SK-N-MC (cell line): ENCODE results near the gene TCF7L1.
A peak's percentile ranks its signal among the peaks of the same experiment; 100 is the strongest.

Source experiments
- DNase-seq: peaks from one replicate; pipeline ENCODE4 v3.0.0-alpha.2; 2011; ENCODE audit warnings: low read depth, low spot score
- H3K27ac ChIP-seq: fragments of 200-600 bp; sonication (generic); 2 replicates; pipeline ENCODE4 v1.5.1; 2016; ENCODE audit warnings: mixed run types
- H3K36me3 ChIP-seq: fragments of 200-600 bp; sonication (generic); 2 replicates; pipeline ENCODE4 v1.6.1; 2017; ENCODE audit warnings: antibody characterized with exemption, low read length, mixed read lengths; ENCODE audit not compliant: insufficient read depth
- H3K4me3 ChIP-seq: fragments of 200-600 bp; sonication (generic); 2 replicates; pipeline ENCODE4 v1.5.1; 2016
- H3K9ac ChIP-seq: fragments of 200-600 bp; sonication (generic); 2 replicates; pipeline ENCODE4 v1.8.0; 2017; ENCODE audit warnings: mixed run types, mixed read lengths; ENCODE audit not compliant: insufficient read length
- H3K9me3 ChIP-seq: fragments of 200-600 bp; sonication (generic); 2 replicates; pipeline ENCODE4 v1.6.1; 2017; ENCODE audit warnings: low read depth, mild to moderate bottlenecking, antibody characterized with exemption, low read length, moderate library complexity, mixed read lengths
- EZH2 ChIP-seq: fragments of 200-600 bp; sonication (generic); IDR thresholded peaks from one replicate; pipeline ENCODE4 v1.6.1; 2017; ENCODE audit warnings: antibody characterized with exemption
- FOXP2 ChIP-seq: optimal IDR thresholded peaks from 2 replicates; pipeline ENCODE3; 2011; ENCODE audit warnings: mild to moderate bottlenecking, moderate library complexity; ENCODE audit not compliant: insufficient read depth; ENCODE audit errors: extremely low read length, control extremely low read depth
- POLR2AphosphoS5 ChIP-seq: IDR thresholded peaks from 2 replicates; pipeline ENCODE4 v1.6.1; 2012; ENCODE audit warnings: mild to moderate bottlenecking, low read depth, low read length, borderline replicate concordance

TCF7L1 gene

DNA sequence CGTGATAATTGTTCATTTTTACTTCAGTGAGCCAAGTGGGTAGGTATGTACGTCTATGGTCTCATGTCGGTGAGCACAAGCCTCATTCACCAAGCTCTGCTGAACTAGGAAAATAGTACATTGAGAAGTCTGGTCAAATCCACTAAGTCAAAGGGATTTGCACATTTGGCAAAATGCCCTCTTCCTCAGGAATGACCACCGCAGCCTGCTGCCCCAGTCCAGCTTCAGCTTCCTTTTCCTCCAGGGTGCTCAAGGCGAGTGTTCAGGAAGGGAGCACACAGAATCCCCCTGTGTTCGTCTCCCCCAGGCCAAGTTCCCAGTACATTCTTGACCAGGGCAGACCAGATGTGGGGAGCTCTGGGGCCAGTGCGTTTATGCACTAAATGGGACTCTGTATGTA lies 23.0 kb downstream of the TCF7L1 start:
- no peak for DNase-seq
- no peak for TF ChIP-seq EZH2
- TF ChIP-seq FOXP2 = no peak
- no peak for TF ChIP-seq POLR2AphosphoS5
- no peak overlapping the region for H3K9ac ChIP-seq
- H3K36me3 ChIP-seq = no peaks in the 10 kb centered on the region
- no peaks in the 10 kb centered on the region for H3K9me3 ChIP-seq
- H3K27ac ChIP-seq = peak overlapping the region; percentile 52; the same call in 1 of the 2 replicates
- H3K4me3 ChIP-seq = no peak overlapping the region

DNA sequence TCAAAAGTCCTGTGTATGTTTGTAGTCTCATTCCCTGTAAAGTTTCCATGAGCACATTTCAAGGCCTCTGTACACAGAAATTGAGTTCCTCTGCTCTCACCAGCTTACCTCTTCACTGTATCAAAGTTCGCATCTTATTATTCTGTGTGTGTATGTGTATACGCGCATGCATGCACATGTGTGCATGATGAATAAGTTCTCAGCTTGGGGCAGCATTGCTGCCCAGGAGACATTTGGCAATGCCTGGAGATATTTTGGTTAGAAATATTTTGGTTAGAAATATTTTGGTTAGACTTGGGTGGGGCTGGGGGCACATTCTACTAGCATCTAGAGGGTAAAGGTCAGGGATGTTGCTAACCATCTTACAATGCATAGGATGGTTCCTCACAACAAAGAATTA lies 23.4 kb downstream of the TCF7L1 start:
- H3K9me3 ChIP-seq = no peaks in the 10 kb centered on the region
- H3K4me3 ChIP-seq = no peak overlapping the region
- no peak for DNase-seq
- TF ChIP-seq EZH2 = no peak
- TF ChIP-seq POLR2AphosphoS5 = no peak
- TF ChIP-seq FOXP2 = no peak
- H3K9ac ChIP-seq = no peak overlapping the region
- no peaks in the 10 kb centered on the region for H3K36me3 ChIP-seq
- H3K27ac ChIP-seq = peak overlapping the region; percentile 52; the same call in 1 of the 2 replicates

DNA sequence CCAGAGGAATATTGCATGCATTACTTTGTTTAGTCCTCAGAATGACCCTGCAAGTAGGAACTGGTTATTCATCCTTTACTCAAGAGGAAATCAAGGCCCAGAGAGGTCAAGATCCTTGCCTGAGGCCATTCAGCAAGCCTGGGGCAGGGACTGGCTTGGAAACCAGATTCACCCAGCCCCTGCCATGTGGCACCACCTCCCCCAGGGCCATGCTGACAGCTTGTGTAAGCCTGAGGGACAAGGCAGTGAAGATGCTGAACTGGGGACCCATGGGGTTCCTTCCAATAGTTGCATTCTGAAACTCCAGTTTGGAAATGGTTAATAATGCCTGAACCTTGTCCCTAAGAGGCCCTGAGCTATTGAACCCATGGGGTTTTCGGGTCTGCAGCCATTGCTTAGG lies 24.2 kb downstream of the TCF7L1 start:
- H3K9ac ChIP-seq = no peak overlapping the region
- no peak overlapping the region for H3K4me3 ChIP-seq
- no peak for DNase-seq
- no peak overlapping the region for H3K27ac ChIP-seq
- no peak for TF ChIP-seq POLR2AphosphoS5
- no peak for TF ChIP-seq EZH2
- no peaks in the 10 kb centered on the region for H3K9me3 ChIP-seq
- H3K36me3 ChIP-seq = no peaks in the 10 kb centered on the region

DNA sequence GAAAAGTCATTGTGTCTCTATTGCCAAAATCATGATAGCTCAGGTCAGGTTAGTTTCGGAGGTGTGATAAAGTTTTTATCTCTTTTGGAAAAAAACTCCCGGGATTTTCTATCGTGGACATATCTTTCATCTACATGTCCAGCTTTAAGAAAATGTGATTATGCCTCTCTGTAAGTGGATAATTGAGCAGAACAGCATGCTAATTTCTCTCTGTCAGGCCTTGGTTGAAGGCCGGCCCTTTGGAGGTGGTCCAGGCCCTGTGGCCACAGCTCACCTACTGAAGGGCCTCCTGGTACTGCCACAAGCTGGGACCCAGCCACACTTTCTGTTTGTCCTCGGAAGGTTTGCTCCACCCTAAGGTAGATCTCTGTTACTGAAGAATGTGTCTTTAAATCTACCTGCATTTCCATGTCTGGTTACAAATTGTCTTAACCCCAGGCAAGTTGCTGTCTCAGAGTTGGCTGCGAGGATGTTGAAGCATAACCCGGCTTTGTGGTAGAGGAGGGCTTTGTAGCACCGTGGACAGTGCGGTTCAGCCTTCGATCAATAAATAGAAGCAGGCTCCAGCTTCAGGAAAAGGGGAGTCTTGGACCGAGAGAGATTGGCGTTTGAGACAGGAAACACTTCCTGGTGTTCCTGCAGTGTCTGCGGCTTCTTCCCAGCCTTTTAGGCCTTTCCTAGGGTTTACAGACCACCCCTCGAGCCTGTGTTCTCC lies 25.5 kb downstream of the TCF7L1 start:
- Histone ChIP-seq H3K27ac (no peak overlapping the region), H3K9me3 (no peaks in the 10 kb centered on the region), H3K9ac (no peak overlapping the region), H3K4me3 (no peak overlapping the region), H3K36me3 (no peaks in the 10 kb centered on the region)
- DNase-seq = no peak
- TF ChIP-seq POLR2AphosphoS5 = no peak
- no peak for TF ChIP-seq FOXP2
- no peak for TF ChIP-seq EZH2

DNA sequence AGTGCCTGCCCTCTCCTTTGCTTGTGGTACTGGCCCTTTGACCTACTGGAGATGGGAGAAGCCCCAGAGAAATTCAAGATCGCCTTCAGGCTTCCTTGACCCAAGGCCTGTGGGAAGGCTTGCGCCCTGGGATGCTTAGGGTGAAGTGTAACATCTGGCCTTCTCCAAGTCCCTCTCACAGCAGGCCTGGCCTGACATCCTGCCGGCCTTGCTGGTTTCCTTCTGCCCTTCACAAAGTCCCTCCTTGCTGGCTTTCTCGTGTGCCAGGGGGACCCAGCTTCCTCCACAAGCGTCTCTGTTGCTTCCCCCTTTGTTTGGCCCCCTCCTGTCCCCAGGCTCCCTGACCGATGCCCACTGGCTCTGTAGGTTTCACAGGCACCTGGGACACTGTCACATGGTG lies 26.4 kb downstream of the TCF7L1 start:
- TF ChIP-seq EZH2 = no peak
- no peak for TF ChIP-seq POLR2AphosphoS5
- TF ChIP-seq FOXP2 = no peak
- no peak overlapping the region for H3K4me3 ChIP-seq
- H3K27ac ChIP-seq = no peak overlapping the region
- no peaks in the 10 kb centered on the region for H3K9me3 ChIP-seq
- no peaks in the 10 kb centered on the region for H3K36me3 ChIP-seq
- no peak overlapping the region for H3K9ac ChIP-seq
- no peak for DNase-seq

DNA sequence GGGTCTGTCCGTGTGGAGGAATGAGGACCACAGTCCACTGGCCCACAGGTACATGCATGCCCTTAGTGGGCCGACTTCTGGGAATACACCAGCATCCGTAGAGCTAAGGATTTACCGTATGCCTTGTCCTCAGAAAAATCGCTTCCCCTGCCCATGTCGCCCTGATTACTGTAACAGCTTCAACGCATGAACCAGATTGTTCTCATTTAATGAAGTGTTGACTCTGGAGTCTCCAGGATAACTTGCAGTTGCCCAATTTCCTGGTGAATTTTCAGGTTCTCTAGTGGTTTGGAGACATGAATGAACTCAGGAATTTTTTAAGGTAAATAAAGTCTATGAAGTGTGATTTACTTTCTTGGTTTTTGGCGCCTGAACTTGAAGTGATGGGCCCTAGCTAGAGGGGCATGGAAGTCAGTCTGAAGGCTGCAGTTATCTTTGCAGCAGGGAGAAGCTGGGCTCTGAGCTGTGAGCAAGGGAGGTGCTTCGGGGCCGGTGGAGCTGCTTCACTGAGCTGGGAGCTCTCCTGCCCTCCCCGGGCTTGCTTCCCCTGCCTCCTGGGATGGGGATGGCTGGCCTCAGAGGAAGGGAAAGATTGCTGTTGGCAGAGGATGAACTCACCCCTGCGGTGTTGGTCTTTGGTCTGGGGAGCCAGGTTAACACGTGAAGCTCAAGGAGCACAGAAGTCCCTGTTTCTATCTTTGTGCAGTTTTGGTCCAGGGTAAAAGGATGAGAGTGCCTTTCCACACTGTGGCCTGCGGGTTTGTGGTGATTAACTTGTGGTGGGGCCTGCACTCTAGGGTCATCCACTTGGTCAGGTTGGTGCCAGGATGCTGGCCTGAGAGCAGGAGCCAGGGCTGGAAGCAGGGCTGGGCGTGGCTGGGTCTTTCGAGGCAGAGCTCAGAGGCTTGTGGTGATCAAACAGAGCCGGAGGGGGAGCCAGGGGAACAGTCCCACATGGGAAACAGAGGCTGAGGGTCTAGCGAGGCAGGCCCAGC lies 28.1 kb downstream of the TCF7L1 start:
- Histone ChIP-seq H3K9me3 (no peaks in the 10 kb centered on the region), H3K4me3 (no peak overlapping the region), H3K9ac (no peak overlapping the region), H3K27ac (peak overlapping the region; percentile 15; the same call in 1 of the 2 replicates), H3K36me3 (no peaks in the 10 kb centered on the region)
- DNase-seq = no peak
- TF ChIP-seq FOXP2 (no peak), EZH2 (no peak), POLR2AphosphoS5 (no peak)

DNA sequence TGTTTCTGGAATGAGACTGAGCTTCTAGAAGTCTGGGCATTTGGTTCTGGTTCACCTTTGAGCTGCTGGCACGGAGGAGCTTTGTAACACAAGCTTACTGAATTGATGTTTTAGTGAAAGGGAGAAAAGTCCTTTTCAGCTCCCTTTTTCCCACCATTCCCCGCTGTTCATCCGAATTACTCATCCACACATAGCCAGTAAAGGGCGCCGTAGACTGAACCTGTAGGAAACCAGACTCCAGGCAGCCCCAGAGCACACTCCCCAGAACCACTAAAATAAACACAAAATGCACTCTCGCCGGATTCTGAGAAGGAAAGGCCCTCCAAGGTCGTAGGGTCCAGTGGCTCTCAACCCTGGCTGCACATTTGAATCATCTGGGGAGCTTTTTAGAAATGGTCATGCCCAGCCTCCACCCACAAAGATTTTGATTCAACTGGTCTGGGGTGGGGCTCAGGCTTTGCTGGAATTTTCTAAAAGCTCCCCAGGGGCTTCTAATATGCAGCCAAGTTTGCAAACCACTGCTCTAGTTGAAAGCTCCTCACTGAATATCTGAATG lies 29.6 kb downstream of the TCF7L1 start:
- H3K4me3 ChIP-seq = peak overlapping the region; percentile 42; the same call in 1 of the 2 replicates
- no peak for DNase-seq

DNA sequence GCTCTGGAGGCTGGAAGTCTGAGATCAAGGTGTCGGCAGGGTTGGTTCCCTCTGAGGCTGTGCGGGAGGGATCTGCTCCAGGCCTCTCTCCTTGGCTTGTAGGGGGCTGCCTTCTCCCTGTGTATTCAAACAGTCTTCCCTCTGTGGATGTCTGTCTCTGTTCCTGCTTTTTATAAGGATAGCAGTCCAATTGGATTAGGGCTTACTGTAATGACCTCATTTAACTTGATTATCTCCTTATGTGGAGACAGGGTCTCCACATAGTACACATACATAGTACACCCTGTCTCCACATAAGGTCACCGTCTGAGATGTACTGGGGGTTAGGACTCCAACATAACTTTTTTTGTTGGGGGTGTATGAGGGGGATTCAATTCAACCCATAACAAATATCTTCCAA lies 30.5 kb downstream of the TCF7L1 start:
- Histone ChIP-seq H3K9ac (no peak overlapping the region), H3K4me3 (no peak overlapping the region), H3K9me3 (no peaks in the 10 kb centered on the region), H3K36me3 (no peaks in the 10 kb centered on the region), H3K27ac (no peak overlapping the region)
- TF ChIP-seq EZH2 (no peak), FOXP2 (no peak), POLR2AphosphoS5 (no peak)
- no peak for DNase-seq

More for the DNA sequence above, 29.6 kb downstream of the TCF7L1 start:
- H3K36me3 ChIP-seq = no peaks in the 10 kb centered on the region
- no peaks in the 10 kb centered on the region for H3K9me3 ChIP-seq
- H3K9ac ChIP-seq = no peak overlapping the region
- no peak overlapping the region for H3K27ac ChIP-seq
- TF ChIP-seq FOXP2 = no peak
- TF ChIP-seq EZH2 = no peak
- no peak for TF ChIP-seq POLR2AphosphoS5
